CD4-positive, CD25-positive, alpha-beta regulatory T cell (primary cell): ENCODE data around the gene NEO1. TPM values are rescaled to one million over a fixed set of nuclear protein-coding genes. Genes with fewer than 3 reads are reported as not detected.

Experiments
- ATAC-seq, 2 donors: fragments of 150-1000 bp; cut with Tn5 transposase; one replicate each; pipeline ENCODE4 v1.10.0; 2021; ENCODE audit warnings: low read depth in 2 of 2, moderate number of reproducible peaks in 2 of 2, moderate library complexity in 1 of 2
- DNase-seq, 3 donors: peaks; one replicate each; pipeline versions ENCODE4 v3.0.0 to v3.0.0-alpha.2; 2012 to 2022; ENCODE audit warnings: mixed read lengths in 1 of 3
- H3K27ac ChIP-seq: one replicate; pipeline ENCODE4 v1.7.0; 2013; ENCODE audit warnings: mild to moderate bottlenecking, low read length; ENCODE audit not compliant: insufficient read depth, poor library complexity, severe bottlenecking
- H3K27me3 ChIP-seq: one replicate; pipeline ENCODE4 v1.7.0; 2013; ENCODE audit warnings: low read length; ENCODE audit not compliant: control insufficient read depth, insufficient read depth
- H3K36me3 ChIP-seq: one replicate; pipeline ENCODE4 v1.7.0; 2013; ENCODE audit warnings: mild to moderate bottlenecking, low read length, moderate library complexity; ENCODE audit not compliant: control insufficient read depth, insufficient read depth
- H3K4me1 ChIP-seq: 2 replicates; pipeline ENCODE4 v1.7.0; 2013; ENCODE audit warnings: mild to moderate bottlenecking, low read length; ENCODE audit not compliant: insufficient read depth, control insufficient read depth, poor library complexity, severe bottlenecking
- H3K4me3 ChIP-seq: one replicate; pipeline ENCODE4 v1.7.0; 2013; ENCODE audit warnings: low read depth, mild to moderate bottlenecking, low read length, moderate library complexity
- H3K9me3 ChIP-seq, 2 experiments: 1 replicate in 1 of 2; 2 replicates in 1 of 2; pipeline ENCODE4 v1.7.0; 2013; ENCODE audit warnings: low read length in 2 of 2, mild to moderate bottlenecking in 1 of 2, moderate library complexity in 1 of 2; ENCODE audit not compliant: control insufficient read depth in 2 of 2
- H3K27ac Mint-ChIP-seq, 3 donors: one replicate each; pipeline ENCODE4 v1.8.0; 2020 to 2022; ENCODE audit warnings: mild to moderate bottlenecking in 3 of 3, mixed read lengths in 3 of 3, moderate library complexity in 2 of 3
- H3K27me3 Mint-ChIP-seq: one replicate; pipeline ENCODE4 v1.8.0; 2022; ENCODE audit warnings: mild to moderate bottlenecking, mixed read lengths
- H3K36me3 Mint-ChIP-seq: one replicate; pipeline ENCODE4 v1.8.0; 2020; ENCODE audit warnings: mixed read lengths
- H3K4me1 Mint-ChIP-seq, 4 donors: one replicate each; pipeline ENCODE4 v1.8.0; 2020 to 2022; ENCODE audit warnings: mixed read lengths in 4 of 4, mild to moderate bottlenecking in 1 of 4
- H3K4me3 Mint-ChIP-seq, 4 donors: one replicate each; pipeline ENCODE4 v1.8.0; 2020 to 2022; ENCODE audit warnings: mild to moderate bottlenecking in 4 of 4, mixed read lengths in 4 of 4, moderate library complexity in 3 of 4
- H3K9me3 Mint-ChIP-seq, 7 donors: one replicate each; pipeline ENCODE4 v1.8.0; 2020 to 2022; ENCODE audit warnings: mixed read lengths in 7 of 7, mild to moderate bottlenecking in 3 of 7, moderate library complexity in 2 of 7
- polyA plus RNA-seq, 4 donors: library from polyadenylated mRNA; unstranded; fragments of 300-500 nt; fragmentation: Illumina TruSeq; gene quantifications; one replicate each; pipeline ENCODE4 v1.2.3, GENCODE V29; 2021
- total RNA-seq: library from RNA; stranded (reverse); gene quantifications from one replicate; pipeline ENCODE4 v1.2.3, GENCODE V29; 2022

NEO1 gene
- total and polyA plus RNA-seq, 5 donors from 2014 or later = 0.45 to 2.7 (median 0.68) TPM

DNA sequence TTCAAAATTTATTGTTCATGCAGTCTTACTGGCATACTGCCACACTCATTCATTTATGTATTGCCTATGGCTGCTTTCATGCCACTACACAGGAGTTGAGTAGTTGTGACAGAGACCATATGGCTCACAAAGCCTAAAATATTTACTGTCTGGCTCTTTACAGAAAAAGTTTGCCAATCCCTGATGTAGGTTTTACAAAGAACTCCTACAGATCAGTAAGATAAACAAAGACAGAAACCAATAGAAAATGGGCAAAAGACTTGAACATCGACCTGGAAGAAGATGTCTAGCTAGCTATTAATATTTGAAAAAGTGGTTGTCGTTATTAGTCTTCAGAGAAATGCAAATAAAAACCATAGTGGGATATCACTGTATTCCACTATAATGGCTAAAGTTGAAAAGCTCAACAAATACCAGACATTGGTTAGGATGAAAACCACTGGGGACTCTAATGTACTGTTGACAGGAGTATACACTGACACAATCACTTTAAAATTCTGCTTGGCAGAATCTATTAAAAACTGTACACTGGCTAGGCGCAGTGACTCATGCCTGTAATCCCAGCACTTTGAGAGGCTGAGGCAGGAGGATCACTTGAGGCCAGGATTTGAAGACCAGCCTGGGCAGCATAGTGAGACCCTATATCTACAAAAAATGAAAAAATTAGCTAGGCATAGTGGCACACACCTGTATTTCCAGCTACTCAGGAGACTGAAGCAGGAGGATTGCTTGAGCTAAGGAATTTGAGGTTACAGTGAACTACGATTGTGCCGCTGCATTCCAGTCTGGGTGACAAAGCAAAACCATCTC lies 87.7 kb downstream of the NEO1 start:
- Mint-ChIP-seq H3K27me3 (no peaks in the 10 kb centered on the region), H3K27ac (no peak overlapping the region), H3K4me3 (no peak overlapping the region), H3K9me3 (no peaks in the 10 kb centered on the region), H3K4me1 (peaks cover 0 to 14% (median 4%) of the 10 kb centered on the region in 4 donors), H3K36me3 (no peaks in the 10 kb centered on the region)
- Histone ChIP-seq H3K36me3 (no peaks in the 10 kb centered on the region), H3K4me3 (no peak overlapping the region), H3K9me3 (no peaks in the 10 kb centered on the region), H3K27ac (no peak overlapping the region), H3K27me3 (no peaks in the 10 kb centered on the region), H3K4me1 (peaks cover 4% of the 10 kb centered on the region)
- no peak for DNase-seq
- no peak for ATAC-seq

DNA sequence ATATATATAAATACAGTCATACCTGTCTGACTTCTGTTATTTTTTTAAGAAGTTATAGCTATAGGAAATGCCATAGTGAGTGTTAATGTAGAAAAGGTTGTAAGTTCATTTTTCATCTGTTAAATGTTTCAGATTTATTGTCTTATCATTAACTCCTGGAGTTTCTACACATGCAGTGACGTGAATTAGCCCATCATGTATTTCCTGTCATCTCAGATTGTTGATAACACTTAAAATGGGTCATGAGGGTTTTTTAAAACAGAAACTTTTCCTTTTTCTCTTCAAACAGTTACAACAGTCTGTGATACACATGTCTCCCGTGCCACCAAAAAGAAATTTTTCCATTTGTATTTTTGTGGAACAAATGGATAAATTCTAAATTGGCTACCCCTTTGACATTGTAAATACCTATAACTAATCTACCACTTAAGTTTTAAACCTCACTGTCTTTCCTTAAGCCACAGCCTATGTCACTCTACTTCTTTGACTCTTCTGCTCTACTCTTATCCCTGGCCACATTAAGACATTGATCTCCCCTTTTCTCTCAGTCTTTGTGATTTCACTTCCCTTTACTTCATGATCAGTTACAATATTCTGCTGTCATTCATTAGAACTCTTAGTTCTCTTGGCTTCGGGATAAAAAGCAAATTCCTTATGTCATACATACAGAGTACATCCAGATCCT lies 89.1 kb downstream of the NEO1 start:
- ATAC-seq (no peak), DNase-seq (peak in 2 of 3 donors; percentile 10 to 58)
- H3K36me3 Mint-ChIP-seq = no peaks in the 10 kb centered on the region
- H3K27ac Mint-ChIP-seq = peak overlapping the region in 1 of 3 donors; percentile 2
- peaks cover 0 to 14% (median 4%) of the 10 kb centered on the region in 4 donors for H3K4me1 Mint-ChIP-seq
- peaks cover 4% of the 10 kb centered on the region for H3K4me1 ChIP-seq
- H3K4me3 Mint-ChIP-seq = no peak overlapping the region
- no peaks in the 10 kb centered on the region for H3K27me3 ChIP-seq
- no peaks in the 10 kb centered on the region for H3K36me3 ChIP-seq
- no peaks in the 10 kb centered on the region for H3K9me3 Mint-ChIP-seq
- H3K27me3 Mint-ChIP-seq = peaks cover 4% of the 10 kb centered on the region
- H3K9me3 ChIP-seq = no peaks in the 10 kb centered on the region
- H3K4me3 ChIP-seq = no peak overlapping the region
- peak overlapping the region; percentile 44 for H3K27ac ChIP-seq

DNA sequence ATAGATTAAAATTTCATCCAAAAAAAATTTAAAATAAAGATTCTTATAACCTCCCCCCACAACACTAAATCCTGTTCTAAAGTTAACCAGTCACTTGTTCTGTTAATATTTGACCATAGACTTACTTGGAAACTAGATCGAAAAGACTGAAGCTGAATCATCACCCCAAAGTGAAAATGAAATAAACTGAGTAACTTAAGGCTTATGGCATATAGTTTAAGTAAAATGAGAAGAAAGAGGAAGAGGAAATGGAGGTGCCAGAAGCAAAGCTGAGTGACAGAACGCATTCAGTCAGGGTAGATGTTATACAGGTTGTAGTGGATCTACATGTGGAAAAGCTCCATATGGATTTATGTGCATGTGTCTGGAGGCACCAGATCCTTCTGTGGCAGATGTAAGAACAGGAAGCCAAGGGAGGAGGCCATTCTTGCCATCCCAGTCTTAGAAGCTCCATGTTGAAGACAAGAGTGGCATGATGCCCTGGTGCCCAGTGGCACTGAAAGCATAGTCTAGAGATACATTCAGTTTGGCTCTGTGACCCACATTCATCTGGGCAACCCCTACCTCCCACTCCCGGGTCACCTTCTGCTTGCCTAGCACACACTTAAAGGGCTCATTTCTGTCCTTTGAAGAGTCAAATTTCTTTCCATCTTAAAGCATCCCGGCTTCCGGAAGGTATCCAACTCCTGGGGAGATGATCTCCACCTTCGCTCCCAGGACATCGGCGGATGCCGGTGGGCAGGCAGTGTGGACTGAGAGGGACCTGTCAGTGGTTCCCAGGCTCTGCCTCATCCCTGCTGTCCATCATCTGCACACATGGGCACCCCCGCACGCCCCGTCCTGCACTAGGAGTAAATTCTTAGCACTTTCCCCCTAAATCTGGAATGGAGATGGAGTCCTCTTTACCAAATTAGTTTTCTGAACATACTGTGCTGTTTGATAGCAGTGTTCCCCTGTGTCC lies 90.8 kb downstream of the NEO1 start:
- peak in 1 of 2 donors; percentile 39 for ATAC-seq
- no peaks in the 10 kb centered on the region for H3K36me3 ChIP-seq
- Mint-ChIP-seq H3K4me1 (peaks cover 0 to 14% (median 4%) of the 10 kb centered on the region in 4 donors), H3K4me3 (peak overlapping the region in 3 of 4 donors; percentile 46 to 66 (median 50)), H3K9me3 (no peaks in the 10 kb centered on the region), H3K27me3 (peaks cover 8% of the 10 kb centered on the region), H3K36me3 (no peaks in the 10 kb centered on the region), H3K27ac (peak overlapping the region in 2 of 3 donors; percentile 14 to 67)
- peak overlapping the region; percentile 45 for H3K4me3 ChIP-seq
- H3K27ac ChIP-seq = no peak overlapping the region
- H3K4me1 ChIP-seq = peaks cover 4% of the 10 kb centered on the region
- H3K27me3 ChIP-seq = no peaks in the 10 kb centered on the region
- peak in 1 of 3 donors; percentile 75 for DNase-seq
- no peaks in the 10 kb centered on the region for H3K9me3 ChIP-seq

DNA sequence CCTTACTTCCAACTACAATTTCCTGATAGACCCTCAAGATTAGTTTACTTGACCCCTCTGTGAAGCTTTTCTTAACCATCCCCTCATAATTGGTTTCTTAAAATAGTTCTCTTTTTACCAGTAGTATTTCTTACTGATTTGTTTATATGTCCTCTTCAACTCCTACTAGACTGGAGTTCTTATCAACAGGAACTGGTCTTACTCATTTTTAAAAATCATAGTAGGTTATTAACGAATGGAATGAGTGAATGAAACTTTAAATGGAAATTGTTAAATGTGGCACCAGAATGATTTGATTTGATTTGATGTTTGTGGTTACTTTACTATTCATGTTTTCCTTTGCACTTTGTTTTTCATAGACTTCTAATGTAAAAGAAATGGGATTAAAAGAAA lies 91.5 kb downstream of the NEO1 start:
- H3K36me3 Mint-ChIP-seq = no peaks in the 10 kb centered on the region
- Histone ChIP-seq H3K27ac (no peak overlapping the region), H3K4me3 (no peak overlapping the region), H3K36me3 (no peaks in the 10 kb centered on the region), H3K4me1 (peaks cover 4% of the 10 kb centered on the region), H3K27me3 (no peaks in the 10 kb centered on the region), H3K9me3 (no peaks in the 10 kb centered on the region)
- ATAC-seq (no peak), DNase-seq (no peak)
- H3K9me3 Mint-ChIP-seq = peaks cover 0 to 1% (median 0%) of the 10 kb centered on the region in 7 donors
- H3K27ac Mint-ChIP-seq = no peak overlapping the region
- peaks cover 14% of the 10 kb centered on the region for H3K27me3 Mint-ChIP-seq
- H3K4me3 Mint-ChIP-seq = no peak overlapping the region
- H3K4me1 Mint-ChIP-seq = peaks cover 0 to 14% (median 4%) of the 10 kb centered on the region in 4 donors

DNA sequence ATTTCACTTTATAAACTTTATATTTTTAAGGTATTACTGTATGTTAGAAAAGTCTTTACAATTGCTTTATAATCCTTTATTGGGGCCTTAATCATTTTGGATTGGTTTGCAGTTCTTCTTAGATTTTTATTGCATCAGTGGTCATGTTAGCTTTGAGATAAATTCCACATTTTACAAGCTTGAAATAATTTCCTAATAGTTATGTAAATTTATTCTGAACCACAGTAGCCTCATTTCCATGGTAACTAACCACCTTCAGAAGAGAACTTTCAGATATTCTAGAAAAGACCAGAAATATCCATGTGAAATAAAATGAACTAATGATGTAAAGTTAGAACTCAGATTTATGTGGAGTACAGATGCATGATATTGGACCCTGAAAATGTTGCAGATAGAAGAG lies 94.2 kb downstream of the NEO1 start:
- Histone ChIP-seq H3K4me3 (no peak overlapping the region), H3K9me3 (no peaks in the 10 kb centered on the region), H3K27ac (no peak overlapping the region), H3K27me3 (peaks cover 3% of the 10 kb centered on the region), H3K36me3 (no peaks in the 10 kb centered on the region), H3K4me1 (peaks cover 4% of the 10 kb centered on the region)
- ATAC-seq (no peak), DNase-seq (no peak)
- no peaks in the 10 kb centered on the region for H3K36me3 Mint-ChIP-seq
- H3K4me3 Mint-ChIP-seq = no peak overlapping the region
- peaks cover 0 to 9% (median 4%) of the 10 kb centered on the region in 4 donors for H3K4me1 Mint-ChIP-seq
- no peak overlapping the region for H3K27ac Mint-ChIP-seq
- H3K9me3 Mint-ChIP-seq = peaks cover 0 to 6% (median 3%) of the 10 kb centered on the region in 7 donors
- H3K27me3 Mint-ChIP-seq = peaks cover 20% of the 10 kb centered on the region

DNA sequence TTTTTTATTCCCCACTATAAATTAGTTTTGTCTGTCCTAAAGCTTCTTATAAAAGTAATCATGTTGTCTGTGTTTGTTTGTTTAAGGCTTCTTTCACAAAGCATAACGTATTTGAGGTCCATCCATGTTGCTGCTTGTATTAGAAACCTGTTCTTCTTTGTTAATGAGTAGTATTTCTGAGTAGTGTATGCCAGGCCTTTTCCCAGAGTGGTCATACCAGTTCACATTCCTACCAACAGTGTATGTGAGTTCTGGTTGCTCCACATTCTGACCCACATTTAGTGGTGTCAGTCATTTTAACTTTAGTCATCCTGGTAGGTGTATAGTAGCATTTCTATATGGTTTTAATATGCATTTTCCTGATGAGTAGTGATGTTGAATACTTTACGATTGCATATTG lies 98.6 kb downstream of the NEO1 start:
- Mint-ChIP-seq H3K4me1 (peaks cover 0 to 2% (median 0%) of the 10 kb centered on the region in 4 donors), H3K9me3 (peaks cover 5 to 21% (median 7%) of the 10 kb centered on the region in 7 donors), H3K27me3 (peaks cover 21% of the 10 kb centered on the region), H3K27ac (no peak overlapping the region), H3K4me3 (no peak overlapping the region), H3K36me3 (no peaks in the 10 kb centered on the region)
- ATAC-seq (no peak), DNase-seq (no peak)
- no peak overlapping the region for H3K27ac ChIP-seq
- no peaks in the 10 kb centered on the region for H3K4me1 ChIP-seq
- H3K36me3 ChIP-seq = no peaks in the 10 kb centered on the region
- H3K4me3 ChIP-seq = no peak overlapping the region
- peaks cover 5% of the 10 kb centered on the region for H3K27me3 ChIP-seq
- peaks cover 10 to 13% of the 10 kb centered on the region in 2 experiments for H3K9me3 ChIP-seq

DNA sequence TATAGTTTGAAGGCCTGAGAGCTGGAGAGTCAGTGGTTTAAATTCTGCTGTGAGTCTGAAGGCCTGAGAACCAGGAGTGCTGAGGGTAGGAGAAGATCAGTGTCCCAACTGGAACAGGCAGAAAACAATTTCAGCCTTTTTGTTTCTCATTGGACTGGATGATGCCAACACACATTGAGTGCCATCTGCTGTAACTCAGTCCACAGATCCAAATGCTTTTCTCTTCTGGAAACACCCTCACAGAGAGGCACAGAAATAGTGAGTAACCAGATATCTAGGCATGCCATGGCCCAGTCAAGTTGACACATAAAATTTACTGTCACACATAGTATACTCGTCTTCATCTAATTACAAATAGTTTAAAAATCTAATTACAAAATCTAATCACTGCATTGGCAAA lies 100.8 kb downstream of the NEO1 start:
- H3K9me3 Mint-ChIP-seq = peaks cover 6 to 30% (median 14%) of the 10 kb centered on the region in 7 donors
- no peak for DNase-seq
- Histone ChIP-seq H3K4me1 (no peaks in the 10 kb centered on the region), H3K27me3 (peaks cover 5% of the 10 kb centered on the region), H3K27ac (no peak overlapping the region), H3K9me3 (peaks cover 12 to 13% of the 10 kb centered on the region in 2 experiments), H3K4me3 (no peak overlapping the region), H3K36me3 (no peaks in the 10 kb centered on the region)
- H3K4me3 Mint-ChIP-seq = no peak overlapping the region
- H3K36me3 Mint-ChIP-seq = no peaks in the 10 kb centered on the region
- no peak for ATAC-seq
- H3K27ac Mint-ChIP-seq = no peak overlapping the region
- peaks cover 15% of the 10 kb centered on the region for H3K27me3 Mint-ChIP-seq
- H3K4me1 Mint-ChIP-seq = peaks cover 0 to 2% (median 0%) of the 10 kb centered on the region in 4 donors
